ENCODE measurements around the gene CDH2.

GRCh38 chr18:27991391-27991790, 185.5 kb downstream of the CDH2 start:
- TF ChIP-seq CTCF (conservative IDR thresholded peaks at IDR 0.05; ENCODE audit: low read depth in 2 of 2) (no peak), EZH2 (IDR thresholded peaks at IDR 0.05; ENCODE audit: low read depth, unreplicated experiment) (no peak), REST (IDR thresholded peaks at IDR 0.05; ENCODE audit: unreplicated experiment) (no peak), EZH2phosphoT487 (IDR thresholded peaks at IDR 0.05; ENCODE audit: unreplicated experiment) (no peak), JUNB (IDR thresholded peaks at IDR 0.05; ENCODE audit: unreplicated experiment) (no peak), ZNF331 (CRISPR knock-in tag; IDR thresholded peaks at IDR 0.05; ENCODE audit: low read depth) (no peak), ZNF462 (CRISPR knock-in tag; IDR thresholded peaks at IDR 0.05) (no peak), POLR2AphosphoS5 (IDR thresholded peaks at IDR 0.05; ENCODE audit: low read depth) (no peak), CREB1 (CRISPR knock-in tag; IDR thresholded peaks at IDR 0.05; ENCODE audit: low read depth) (no peak), STAT1 (IDR thresholded peaks at IDR 0.05; ENCODE audit: unreplicated experiment) (no peak), NANOG (IDR thresholded peaks at IDR 0.05; ENCODE audit: borderline replicate concordance) (no peak), ETS1 (IDR thresholded peaks at IDR 0.05) (no peak)
